Measurements from ENCODE around the gene FAM117B.
"Not testable (repeated sequence)": the region's sequence is repeated elsewhere in the genome, so short reads cannot be mapped to it uniquely, and the experiment has no call there.

GRCh38 chr2:202805911-202806310, 171.1 kb downstream of the FAM117B start:
- TF ChIP-seq ZFX (IDR thresholded peaks at IDR 0.05); CTCF (conservative IDR thresholded peaks at IDR 0.05): not testable (repeated sequence)

Data from C4-2B (cell line).